ENCODE results near the gene FBLN2.

The FBLN2 gene

GRCh38 chr3:13605555-13605954, 56.6 kb downstream of the FBLN2 start:
- Histone ChIP-seq H3K27ac (no peak overlapping the region), H3K27me3 (no peaks in the 10 kb centered on the region), H3K4me3 (no peak overlapping the region), H3K36me3 (peaks cover 0 to 3% (median 0%) of the 10 kb centered on the region in 3 donors), H3K9me3 (no peaks in the 10 kb centered on the region), H3K4me1 (no peaks in the 10 kb centered on the region)
- DNase-seq, result no peak
- no peak for TF ChIP-seq CTCF (IDR thresholded peaks at IDR 0.05)
- intact Hi-C loops (cut with DNase I; ENCODE audit: low total_unique reads), result no loop called here

GRCh38 chr3:13607821-13608597, 59.1 kb downstream of the FBLN2 start:
- H3K4me1 ChIP-seq, result no peaks in the 10 kb centered on the region
- intact Hi-C loops (cut with DNase I; ENCODE audit: low total_unique reads), result no loop called here
- no peak for DNase-seq
- TF ChIP-seq CTCF (IDR thresholded peaks at IDR 0.05), result no peak
- no peak overlapping the region for H3K27ac ChIP-seq
- H3K27me3 ChIP-seq, result no peaks in the 10 kb centered on the region
- no peaks in the 10 kb centered on the region for H3K9me3 ChIP-seq
- peaks cover 0 to 3% (median 0%) of the 10 kb centered on the region in 3 donors for H3K36me3 ChIP-seq
- no peak overlapping the region for H3K4me3 ChIP-seq

GRCh38 chr3:13608969-13609725, 60.2 kb downstream of the FBLN2 start:
- TF ChIP-seq CTCF (IDR thresholded peaks at IDR 0.05), result no peak
- Histone ChIP-seq H3K27me3 (no peaks in the 10 kb centered on the region), H3K4me3 (no peak overlapping the region), H3K9me3 (no peaks in the 10 kb centered on the region), H3K36me3 (peaks cover 0 to 3% (median 0%) of the 10 kb centered on the region in 3 donors), H3K27ac (no peak overlapping the region), H3K4me1 (no peaks in the 10 kb centered on the region)
- no peak for DNase-seq
- intact Hi-C loops (cut with DNase I; ENCODE audit: low total_unique reads), result no loop called here

- Histone ChIP-seq H3K27ac (no peak overlapping the region), H3K36me3 (peaks cover 0 to 3% (median 0%) of the 10 kb centered on the region in 3 donors), H3K27me3 (no peaks in the 10 kb centered on the region), H3K4me1 (no peaks in the 10 kb centered on the region), H3K9me3 (no peaks in the 10 kb centered on the region), H3K4me3 (no peak overlapping the region)
- DNase-seq, result no peak
- no peak for TF ChIP-seq CTCF (IDR thresholded peaks at IDR 0.05)
- intact Hi-C loops (cut with DNase I; ENCODE audit: low total_unique reads), result no loop called here
Observed at GRCh38 chr3:13610006-13610570, 61.2 kb downstream of the FBLN2 start.

- DNase-seq, result peak in 1 of 2 donors; percentile 9
- TF ChIP-seq CTCF (IDR thresholded peaks at IDR 0.05), result no peak
- H3K9me3 ChIP-seq, result no peaks in the 10 kb centered on the region
- peaks cover 0 to 3% (median 0%) of the 10 kb centered on the region in 3 donors for H3K36me3 ChIP-seq
- no peak overlapping the region for H3K4me3 ChIP-seq
- H3K4me1 ChIP-seq, result no peaks in the 10 kb centered on the region
- H3K27ac ChIP-seq, result no peak overlapping the region
- no peaks in the 10 kb centered on the region for H3K27me3 ChIP-seq
- intact Hi-C loops (cut with DNase I; ENCODE audit: low total_unique reads), result no loop called here
Observed at GRCh38 chr3:13611221-13611620, 62.3 kb downstream of the FBLN2 start.

Data from tibial artery (tissue), 4 donors.